K562 (cell line): Measurements from ENCODE around the gene MLLT1. TPM values are rescaled to one million over a fixed set of nuclear protein-coding genes. Genes with fewer than 3 reads are reported as not detected.

Experiments
- CBX3 ChIP-seq, 2 experiments: IDR thresholded peaks; 1 replicate in 1 of 2; 2 replicates in 1 of 2; pipeline ENCODE4 v1.6.1; 2012; ENCODE audit warnings: inconsistent platforms in 2 of 2, low read length in 2 of 2, borderline replicate concordance in 1 of 2, control low read depth in 1 of 2
- CBX5 ChIP-seq: IDR thresholded peaks from 2 replicates; pipeline ENCODE4 v1.6.1; 2014; ENCODE audit warnings: low read depth, borderline replicate concordance
- CEBPB ChIP-seq: fragments of 450-650 bp; IDR thresholded peaks from 2 replicates; pipeline ENCODE4 v1.6.1; 2016; ENCODE audit warnings: missing genetic modification characterization, missing compliant biosample characterization
- CTBP1 ChIP-seq: fragments of 450-650 bp; IDR thresholded peaks from 2 replicates; pipeline ENCODE4 v1.6.1; 2016; ENCODE audit warnings: borderline replicate concordance
- EGR1 ChIP-seq: fragments of 450-650 bp; conservative IDR thresholded peaks from 2 replicates; pipeline ENCODE4 v1.6.1; 2017; ENCODE audit warnings: mild to moderate bottlenecking
- EP400 ChIP-seq: fragments of 450-650 bp; IDR thresholded peaks from 2 replicates; pipeline ENCODE4 v1.6.1; 2017; ENCODE audit warnings: antibody characterized with exemption, mild to moderate bottlenecking, moderate library complexity
- FOSL1 ChIP-seq: fragments of 200-800 bp; sonication (Bioruptor generic); conservative IDR thresholded peaks from 2 replicates; pipeline ENCODE4 v1.6.1; 2016; ENCODE audit warnings: missing genetic modification characterization, missing compliant biosample characterization
- FOXA1 ChIP-seq: fragments of 450-650 bp; IDR thresholded peaks from 2 replicates; pipeline ENCODE4 v1.6.1; 2016; ENCODE audit warnings: mild to moderate bottlenecking, borderline replicate concordance
- IFI16 ChIP-seq: fragments of 250-450 bp; sonication (Bioruptor Pico); IDR thresholded peaks from 2 replicates; pipeline ENCODE4 v2.1.2; 2022; ENCODE audit warnings: mild to moderate bottlenecking, inconsistent platforms
- KDM1A ChIP-seq, 2 experiments: fragments of 450-650 bp; IDR thresholded peaks; 2 replicates each; pipeline ENCODE4 v1.6.1; 2016; ENCODE audit warnings: mild to moderate bottlenecking in 2 of 2
- MTA2 ChIP-seq: fragments of 450-650 bp; IDR thresholded peaks from 2 replicates; pipeline ENCODE4 v1.6.1; 2016; ENCODE audit warnings: low read depth
- NFYB ChIP-seq: IDR thresholded peaks from 2 replicates; pipeline ENCODE4 v1.6.1; 2011; ENCODE audit warnings: mild to moderate bottlenecking, moderate library complexity; ENCODE audit not compliant: insufficient read length; ENCODE audit errors: extremely low read depth
- NUFIP1 ChIP-seq: fragments of 450-650 bp; IDR thresholded peaks from 2 replicates; pipeline ENCODE4 v1.6.1; 2018; ENCODE audit not compliant: partially characterized antibody
- RB1 ChIP-seq: fragments of 450-650 bp; IDR thresholded peaks from 2 replicates; pipeline ENCODE4 v1.6.1; 2017; ENCODE audit warnings: low read depth, mild to moderate bottlenecking
- SIRT6 ChIP-seq: IDR thresholded peaks from one replicate; pipeline ENCODE4 v1.6.1; 2012; ENCODE audit warnings: low read depth, mild to moderate bottlenecking, control low read depth, inconsistent platforms, low read length, moderate library complexity
- SMAD3 ChIP-seq: fragments of 450-650 bp; formaldehyde crosslinking; conservative IDR thresholded peaks from 2 replicates; pipeline ENCODE4 v1.4.0; 2020; ENCODE audit warnings: mild to moderate bottlenecking
- SMARCA5 ChIP-seq: fragments of 450-650 bp; IDR thresholded peaks from 2 replicates; pipeline ENCODE4 v1.6.1; 2016
- STAT5A ChIP-seq: IDR thresholded peaks from 2 replicates; pipeline ENCODE4 v1.6.1; 2012; ENCODE audit warnings: low read length, inconsistent platforms, borderline replicate concordance
- TCF7 ChIP-seq: sonication (generic); IDR thresholded peaks from 2 replicates; pipeline ENCODE4 v1.6.1; 2016; ENCODE audit warnings: antibody characterized with exemption, borderline replicate concordance
- THRAP3 ChIP-seq: fragments of 450-650 bp; IDR thresholded peaks from 2 replicates; pipeline ENCODE4 v1.6.1; 2016; ENCODE audit warnings: mild to moderate bottlenecking, inconsistent platforms, borderline replicate concordance
- ZNF586 ChIP-seq: fragments of 450-650 bp; formaldehyde crosslinking; conservative IDR thresholded peaks from 2 replicates; pipeline ENCODE4 v1.4.0; 2020; ENCODE audit warnings: mild to moderate bottlenecking, moderate library complexity
- polyA plus RNA-seq, 8 experiments: library from polyadenylated mRNA; depleted of rRNA in 4 of 8; stranded (reverse) in 5 of 8; unstranded in 3 of 8; fragments of >200 nt; fragmentation: Nextera tagmentation in 2 of 8; fragmentation: Illumina TruSeq in 1 of 8; extraction: Ambion mirVana in 2 of 8; extraction: Trizol in 1 of 8; gene quantifications; 2 replicates each; pipeline versions ENCODE4 v1.2.1 to v1.2.3, GENCODE V29; 2011 to 2014; ENCODE audit warnings: inconsistent platforms in 1 of 8, missing spikeins in 1 of 8
- total RNA-seq, 7 experiments: library from RNA; depleted of rRNA in 6 of 7; stranded (reverse); fragments of >200 nt in 6 of 7; fragmentation: Illumina TruSeq in 2 of 7; extraction: Trizol in 2 of 7; gene quantifications; 2 replicates each; pipeline versions ENCODE4 v1.2.1 to v1.2.3, GENCODE V29; 2011 to 2021; ENCODE audit warnings: low replicate concordance in 1 of 7
- TF ChIP-seq, protein P1 (sequence below): sonication (generic); formaldehyde crosslinking; IDR thresholded peaks from 2 replicates; pipeline ENCODE4 v1.9.0; 2022; ENCODE audit warnings: mild to moderate bottlenecking, missing genetic modification reagents
- TF ChIP-seq, protein P2 (sequence below), 2 experiments: fragments of 200-800 bp in 1 of 2; sonication (Bioruptor generic) in 1 of 2; sonication (generic) in 1 of 2; formaldehyde crosslinking in 1 of 2; IDR thresholded peaks in 1 of 2; conservative IDR thresholded peaks in 1 of 2; 2 replicates each; pipeline versions ENCODE4 v1.5.0 to v1.6.1; 2016 to 2020; ENCODE audit warnings: missing compliant biosample characterization in 1 of 2, missing genetic modification characterization in 1 of 2, missing genetic modification reagents in 1 of 2
- TF ChIP-seq, protein P3 (sequence below): IDR thresholded peaks from 2 replicates; pipeline ENCODE4 v1.6.1; 2011; ENCODE audit warnings: borderline replicate concordance, low read depth, mild to moderate bottlenecking, moderate library complexity, low read length; ENCODE audit not compliant: insufficient read depth, poor library complexity, severe bottlenecking
- TF ChIP-seq, protein P4 (sequence below): fragments of 450-650 bp; formaldehyde crosslinking; IDR thresholded peaks from 2 replicates; pipeline ENCODE4 v1.4.0; 2020; ENCODE audit warnings: mild to moderate bottlenecking

The MLLT1 gene
- total and polyA plus RNA-seq, 9 of the 15 experiments (the other 6 are each of a cell fraction or from before 2014, with no cell fraction given) = 0.23 to 63.5 (median 15.4) TPM

DNA sequence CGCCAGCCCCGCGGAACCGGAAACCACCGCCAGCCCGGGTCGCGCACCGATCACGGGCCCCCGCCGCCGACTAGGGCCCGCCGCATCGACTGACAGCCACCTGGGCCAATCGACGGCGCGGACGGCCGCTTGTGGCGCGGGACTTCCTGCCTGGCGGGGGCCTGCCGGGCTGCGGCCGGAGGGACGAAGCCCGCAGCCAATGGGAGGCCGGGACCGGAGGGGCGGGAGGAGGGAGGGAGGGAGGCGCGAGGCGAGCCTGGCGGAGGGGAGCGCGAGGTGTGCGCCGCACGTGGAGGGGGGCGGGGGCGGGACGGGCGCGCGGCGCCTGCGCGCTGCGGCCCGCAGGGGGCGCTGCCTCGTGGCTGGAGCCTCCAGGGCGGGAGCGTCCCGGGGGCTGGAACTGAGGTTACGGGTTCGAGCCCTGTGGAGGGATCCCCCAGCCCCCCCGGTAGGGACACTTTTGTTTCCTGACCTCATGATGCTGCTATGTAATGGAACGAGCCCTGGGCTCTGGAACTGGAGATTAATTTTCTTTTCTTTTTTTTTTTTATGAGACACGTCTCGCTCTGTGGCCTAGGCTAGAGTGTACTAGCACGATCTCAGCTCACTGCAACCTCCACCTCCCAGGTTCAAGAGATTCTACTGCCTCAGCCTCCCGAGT is at the start of gene MLLT1 (continued):
- 0 out of 2 replicates have a peak, but pooled peaks have one; percentile 26 for TF ChIP-seq FOSL1 (tag)
- no peak for TF ChIP-seq TCF7
- TF ChIP-seq, protein P1, sequence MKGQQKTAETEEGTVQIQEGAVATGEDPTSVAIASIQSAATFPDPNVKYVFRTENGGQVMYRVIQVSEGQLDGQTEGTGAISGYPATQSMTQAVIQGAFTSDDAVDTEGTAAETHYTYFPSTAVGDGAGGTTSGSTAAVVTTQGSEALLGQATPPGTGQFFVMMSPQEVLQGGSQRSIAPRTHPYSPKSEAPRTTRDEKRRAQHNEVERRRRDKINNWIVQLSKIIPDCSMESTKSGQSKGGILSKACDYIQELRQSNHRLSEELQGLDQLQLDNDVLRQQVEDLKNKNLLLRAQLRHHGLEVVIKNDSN = peak; percentile 69
- TF ChIP-seq CTBP1 = peak; percentile 28; the same call in 1 of the 2 replicates
- no peak for TF ChIP-seq CBX5
- TF ChIP-seq STAT5A = no peak
- TF ChIP-seq SMAD3 (CRISPR knock-in tag) = no peak
- TF ChIP-seq CEBPB (tag) = no peak
- TF ChIP-seq THRAP3 = no peak
- TF ChIP-seq CBX3 (IDR thresholded peaks at IDR 0.05; ENCODE audit: borderline replicate concordance in 1 of 2, low read length in 2 of 2) = peak in 1 of 2 experiments; percentile 81; a peak in 1 of 3 replicates
- TF ChIP-seq, protein P2, sequence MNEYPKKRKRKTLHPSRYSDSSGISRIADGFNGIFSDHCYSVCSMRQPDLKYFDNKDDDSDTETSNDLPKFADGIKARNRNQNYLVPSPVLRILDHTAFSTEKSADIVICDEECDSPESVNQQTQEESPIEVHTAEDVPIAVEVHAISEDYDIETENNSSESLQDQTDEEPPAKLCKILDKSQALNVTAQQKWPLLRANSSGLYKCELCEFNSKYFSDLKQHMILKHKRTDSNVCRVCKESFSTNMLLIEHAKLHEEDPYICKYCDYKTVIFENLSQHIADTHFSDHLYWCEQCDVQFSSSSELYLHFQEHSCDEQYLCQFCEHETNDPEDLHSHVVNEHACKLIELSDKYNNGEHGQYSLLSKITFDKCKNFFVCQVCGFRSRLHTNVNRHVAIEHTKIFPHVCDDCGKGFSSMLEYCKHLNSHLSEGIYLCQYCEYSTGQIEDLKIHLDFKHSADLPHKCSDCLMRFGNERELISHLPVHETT (CRISPR knock-in tag; conservative IDR thresholded peaks at IDR 0.05 in 1 of 2, IDR thresholded peaks at IDR 0.05 in 1 of 2) = peak in 1 of 2 experiments; percentile 99; a peak in 2 of 4 replicates
- TF ChIP-seq NFYB = peak; percentile 43
- TF ChIP-seq, protein P3, sequence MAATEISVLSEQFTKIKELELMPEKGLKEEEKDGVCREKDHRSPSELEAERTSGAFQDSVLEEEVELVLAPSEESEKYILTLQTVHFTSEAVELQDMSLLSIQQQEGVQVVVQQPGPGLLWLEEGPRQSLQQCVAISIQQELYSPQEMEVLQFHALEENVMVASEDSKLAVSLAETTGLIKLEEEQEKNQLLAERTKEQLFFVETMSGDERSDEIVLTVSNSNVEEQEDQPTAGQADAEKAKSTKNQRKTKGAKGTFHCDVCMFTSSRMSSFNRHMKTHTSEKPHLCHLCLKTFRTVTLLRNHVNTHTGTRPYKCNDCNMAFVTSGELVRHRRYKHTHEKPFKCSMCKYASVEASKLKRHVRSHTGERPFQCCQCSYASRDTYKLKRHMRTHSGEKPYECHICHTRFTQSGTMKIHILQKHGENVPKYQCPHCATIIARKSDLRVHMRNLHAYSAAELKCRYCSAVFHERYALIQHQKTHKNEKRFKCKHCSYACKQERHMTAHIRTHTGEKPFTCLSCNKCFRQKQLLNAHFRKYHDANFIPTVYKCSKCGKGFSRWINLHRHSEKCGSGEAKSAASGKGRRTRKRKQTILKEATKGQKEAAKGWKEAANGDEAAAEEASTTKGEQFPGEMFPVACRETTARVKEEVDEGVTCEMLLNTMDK = peak; percentile 91
- no peak for TF ChIP-seq SIRT6
- TF ChIP-seq NUFIP1 = no peak
- peak; percentile 46; the same call in 1 of the 2 replicates for TF ChIP-seq EP400
- TF ChIP-seq MTA2 = no peak
- no peak for TF ChIP-seq FOXA1
- no peak for TF ChIP-seq ZNF586
- peak; percentile 73 for TF ChIP-seq RB1
- TF ChIP-seq, protein P4, sequence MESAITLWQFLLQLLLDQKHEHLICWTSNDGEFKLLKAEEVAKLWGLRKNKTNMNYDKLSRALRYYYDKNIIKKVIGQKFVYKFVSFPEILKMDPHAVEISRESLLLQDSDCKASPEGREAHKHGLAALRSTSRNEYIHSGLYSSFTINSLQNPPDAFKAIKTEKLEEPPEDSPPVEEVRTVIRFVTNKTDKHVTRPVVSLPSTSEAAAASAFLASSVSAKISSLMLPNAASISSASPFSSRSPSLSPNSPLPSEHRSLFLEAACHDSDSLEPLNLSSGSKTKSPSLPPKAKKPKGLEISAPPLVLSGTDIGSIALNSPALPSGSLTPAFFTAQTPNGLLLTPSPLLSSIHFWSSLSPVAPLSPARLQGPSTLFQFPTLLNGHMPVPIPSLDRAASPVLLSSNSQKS (CRISPR knock-in tag) = no peak
- no peak for TF ChIP-seq KDM1A (IDR thresholded peaks at IDR 0.05)
- TF ChIP-seq IFI16 (CRISPR knock-in tag) = no peak
- peak; percentile 60 for TF ChIP-seq EGR1
- peak; percentile 73 for TF ChIP-seq SMARCA5
